Heart left ventricle (tissue), 16 donors: Measurements from ENCODE around the gene ZNF101. TPM values are rescaled to one million over a fixed set of nuclear protein-coding genes. Genes with fewer than 3 reads are reported as not detected.
"Not testable (repeated sequence)": the region's sequence is repeated elsewhere in the genome, so short reads cannot be mapped to it uniquely, and the experiment has no call there.

ENCODE experiments used
- ATAC-seq, 4 donors: fragments of 200-7000 bp; cut with Tn5 transposase; one replicate each; pipeline ENCODE4 v1.9.1; 2020 to 2022; ENCODE audit warnings: moderate library complexity in 4 of 4, mild to moderate bottlenecking in 3 of 4, moderate number of reproducible peaks in 1 of 4
- DNase-seq, 5 donors: peaks; one replicate each; pipeline ENCODE4 v3.0.0-alpha.2; 2020
- H3K27ac ChIP-seq, 12 donors: fragments of 200-600 bp; sonication (generic) in 4 of 12; one replicate each; pipeline versions ENCODE4 v1.5.0 to v1.8.0; 2016 to 2022; ENCODE audit warnings: mild to moderate bottlenecking in 2 of 12
- H3K27me3 ChIP-seq, 9 donors: fragments of 200-600 bp; sonication (generic) in 2 of 9; one replicate each; pipeline versions ENCODE4 v1.5.1 to v1.8.0; 2016 to 2022; ENCODE audit warnings: mild to moderate bottlenecking in 3 of 9
- H3K36me3 ChIP-seq, 9 donors: fragments of 200-600 bp; sonication (generic) in 2 of 9; one replicate each; pipeline versions ENCODE4 v1.5.0 to v1.8.0; 2018 to 2022; ENCODE audit warnings: mild to moderate bottlenecking in 2 of 9
- H3K4me1 ChIP-seq, 12 donors: fragments of 200-600 bp; sonication (generic) in 4 of 12; one replicate each; pipeline versions ENCODE4 v1.5.0 to v1.8.0; 2016 to 2022; ENCODE audit warnings: mild to moderate bottlenecking in 3 of 12
- H3K4me3 ChIP-seq, 12 donors: fragments of 200-600 bp; sonication (generic) in 4 of 12; one replicate each; pipeline versions ENCODE4 v1.5.0 to v1.8.0; 2017 to 2022; ENCODE audit warnings: mild to moderate bottlenecking in 9 of 12, moderate library complexity in 4 of 12
- H3K9me3 ChIP-seq, 12 donors: fragments of 200-600 bp; sonication (generic) in 4 of 12; one replicate each; pipeline versions ENCODE4 v1.5.0 to v1.8.0; 2016 to 2022; ENCODE audit warnings: mild to moderate bottlenecking in 1 of 12
- POLR2A ChIP-seq, 2 donors: fragments of 450-650 bp; IDR thresholded peaks; one replicate each; pipeline ENCODE4 v1.6.1; 2017; ENCODE audit warnings: antibody characterized with exemption in 2 of 2, mild to moderate bottlenecking in 2 of 2, moderate library complexity in 2 of 2
- WGBS, 4 donors: extraction: QIAGEN DNeasy Blood & Tissue Kit in 2 of 4; methylation state at CpG; one replicate each; pipeline versions ENCODE4 v1.1.5 to v1.1.7; 2013 to 2018; 5-methylcytosine and 5-hydroxymethylcytosine counted together
- intact Hi-C, 10 donors: fragments of 100-400 bp; cut with DNase I; formaldehyde crosslinking; loops; one replicate each; pipeline versions ENCODE4 v1.11.1 to v1.14.2; 2022
- polyA plus RNA-seq, 2 donors: library from polyadenylated mRNA; stranded (reverse); fragments of 200-250 nt; gene quantifications; one replicate each; pipeline ENCODE4 v1.2.3, GENCODE V29; 2013
- total RNA-seq, 9 donors: library from RNA; depleted of rRNA in 2 of 9; stranded (reverse); fragments of >200 nt in 2 of 9; fragmentation: NEBNext Ultra II Directional in 3 of 9; extraction: Animal tissue kit (Norgen Biotek cat#: 25700) in 3 of 9; gene quantifications; one replicate each; pipeline versions ENCODE4 v1.1.0 to v1.2.4, GENCODE V29; 2016 to 2023
- TF ChIP-seq, protein P1 (sequence below), 12 donors: fragments of 200-600 bp; sonication (generic) in 4 of 12; IDR thresholded peaks; one replicate each; pipeline versions ENCODE4 v1.5.0 to v1.8.0; 2018 to 2022; ENCODE audit warnings: antibody characterized with exemption in 12 of 12, mild to moderate bottlenecking in 5 of 12
- donor health status: ischemic (EF 13 %, LVEDD 7.1; RV severe dilation, severe dysfunction).
- donor health status: healthy with polysubstance abuse.
- donor health status: DM: no; HTN: yes; CAD: no.
- donor health status: DM: no; HTN: no; CAD: no.
- donor health status: ischemic (EF 25% LVEDD 6.9; RV normal size, moderate dysfunction).
- donor health status: ischemic (EF 25% LVEDD 5.7; RV mildly dilated, moderate dysfunction).
- donor health status: healthy.
- donor health status: DM: yes; HTN: yes; CAD: no.
- donor health status: ischemic (EF 35%, LVEDD 5.7; RV mildly dilated, moderate dysfunction).
- donor health status: nonischemic (EF 11% LVEDD 7.7; RV severe dilation, severe dysfunction).
- donor health status: DM: yes; HTN: yes; CAD: no.
- donor health status: PGD.
- donor health status: ischemic (EF 29% LVEDD 5.4; RV normal size, mild dysfunction).
- donor health status: nonischemic (EF 23%, LVEDD 6.1; RV moderate dilation, normal function).

ZNF101 gene
- total and polyA plus RNA-seq, 11 donors = 1.5 to 6.8 (median 3.4) TPM

DNA sequence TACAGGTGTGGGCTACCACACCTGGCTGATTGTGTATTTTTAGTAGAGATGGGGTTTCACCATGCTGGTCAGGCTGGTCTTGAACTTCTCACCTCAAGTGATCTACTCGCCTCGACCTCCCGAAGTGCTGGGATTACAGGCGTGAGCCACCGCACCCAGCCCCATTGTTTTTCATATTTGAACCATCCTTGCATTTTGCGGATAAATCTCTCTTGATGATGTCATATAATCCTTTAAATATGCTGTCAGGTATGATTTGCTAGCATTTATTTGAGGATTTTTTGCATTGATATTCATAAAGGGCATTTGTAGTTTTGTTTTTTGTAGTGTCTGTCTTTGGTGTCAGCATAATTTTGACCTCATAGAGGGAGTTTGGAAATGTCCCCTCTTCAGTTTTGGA lies 5.7 kb downstream of the ZNF101 start:
- Histone ChIP-seq H3K27ac (no peak overlapping the region), H3K4me1 (peaks cover 0 to 10% (median 7%) of the 10 kb centered on the region in 12 donors), H3K36me3 (peaks cover 5 to 73% (median 16%) of the 10 kb centered on the region in 9 donors), H3K4me3 (no peak overlapping the region), H3K27me3 (no peaks in the 10 kb centered on the region), H3K9me3 (peaks cover 0 to 52% (median 4%) of the 10 kb centered on the region in 12 donors)
- no peak for ATAC-seq
- intact Hi-C loops = no loop called here
- 96 to 100% (median 98%) methylated on average over 6 of the region's 6 CpGs for WGBS, 4 donors
- DNase-seq = no peak
- TF ChIP-seq, protein P1, sequence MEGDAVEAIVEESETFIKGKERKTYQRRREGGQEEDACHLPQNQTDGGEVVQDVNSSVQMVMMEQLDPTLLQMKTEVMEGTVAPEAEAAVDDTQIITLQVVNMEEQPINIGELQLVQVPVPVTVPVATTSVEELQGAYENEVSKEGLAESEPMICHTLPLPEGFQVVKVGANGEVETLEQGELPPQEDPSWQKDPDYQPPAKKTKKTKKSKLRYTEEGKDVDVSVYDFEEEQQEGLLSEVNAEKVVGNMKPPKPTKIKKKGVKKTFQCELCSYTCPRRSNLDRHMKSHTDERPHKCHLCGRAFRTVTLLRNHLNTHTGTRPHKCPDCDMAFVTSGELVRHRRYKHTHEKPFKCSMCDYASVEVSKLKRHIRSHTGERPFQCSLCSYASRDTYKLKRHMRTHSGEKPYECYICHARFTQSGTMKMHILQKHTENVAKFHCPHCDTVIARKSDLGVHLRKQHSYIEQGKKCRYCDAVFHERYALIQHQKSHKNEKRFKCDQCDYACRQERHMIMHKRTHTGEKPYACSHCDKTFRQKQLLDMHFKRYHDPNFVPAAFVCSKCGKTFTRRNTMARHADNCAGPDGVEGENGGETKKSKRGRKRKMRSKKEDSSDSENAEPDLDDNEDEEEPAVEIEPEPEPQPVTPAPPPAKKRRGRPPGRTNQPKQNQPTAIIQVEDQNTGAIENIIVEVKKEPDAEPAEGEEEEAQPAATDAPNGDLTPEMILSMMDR (IDR thresholded peaks at IDR 0.05) = no peak
- no peak for TF ChIP-seq POLR2A (IDR thresholded peaks at IDR 0.05)

DNA sequence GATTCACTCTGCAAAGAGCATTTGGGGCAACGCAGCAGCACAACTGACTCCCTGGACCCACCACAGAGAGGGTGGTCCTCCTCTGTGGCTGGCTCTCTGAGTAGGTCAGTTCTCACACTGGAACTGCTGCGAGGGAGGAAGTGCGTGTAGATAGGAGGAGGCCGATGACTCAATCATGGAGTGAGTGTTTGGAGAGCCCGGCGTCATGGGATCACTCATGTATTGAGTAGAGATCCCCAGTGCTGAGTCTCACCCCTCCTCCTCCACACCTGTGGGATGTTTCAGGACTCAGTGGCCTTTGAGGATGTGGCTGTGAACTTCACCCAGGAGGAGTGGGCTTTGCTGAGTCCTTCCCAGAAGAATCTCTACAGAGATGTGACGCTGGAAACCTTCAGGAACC lies 8.9 kb downstream of the ZNF101 start:
- TF ChIP-seq, protein P1 (IDR thresholded peaks at IDR 0.05) = no peak
- no peak for TF ChIP-seq POLR2A (IDR thresholded peaks at IDR 0.05)
- ATAC-seq (no peak), DNase-seq (no peak)
- Histone ChIP-seq H3K36me3 (peaks cover 9 to 80% (median 26%) of the 10 kb centered on the region in 9 donors), H3K4me1 (no peaks in the 10 kb centered on the region), H3K4me3 (no peak overlapping the region), H3K27ac (no peak overlapping the region), H3K27me3 (no peaks in the 10 kb centered on the region), H3K9me3 (peaks cover 0 to 77% (median 4%) of the 10 kb centered on the region in 12 donors)
- intact Hi-C loops = no loop called here
- 94 to 96% (median 95%) methylated on average over 7 of the region's 7 CpGs for WGBS, 4 donors

DNA sequence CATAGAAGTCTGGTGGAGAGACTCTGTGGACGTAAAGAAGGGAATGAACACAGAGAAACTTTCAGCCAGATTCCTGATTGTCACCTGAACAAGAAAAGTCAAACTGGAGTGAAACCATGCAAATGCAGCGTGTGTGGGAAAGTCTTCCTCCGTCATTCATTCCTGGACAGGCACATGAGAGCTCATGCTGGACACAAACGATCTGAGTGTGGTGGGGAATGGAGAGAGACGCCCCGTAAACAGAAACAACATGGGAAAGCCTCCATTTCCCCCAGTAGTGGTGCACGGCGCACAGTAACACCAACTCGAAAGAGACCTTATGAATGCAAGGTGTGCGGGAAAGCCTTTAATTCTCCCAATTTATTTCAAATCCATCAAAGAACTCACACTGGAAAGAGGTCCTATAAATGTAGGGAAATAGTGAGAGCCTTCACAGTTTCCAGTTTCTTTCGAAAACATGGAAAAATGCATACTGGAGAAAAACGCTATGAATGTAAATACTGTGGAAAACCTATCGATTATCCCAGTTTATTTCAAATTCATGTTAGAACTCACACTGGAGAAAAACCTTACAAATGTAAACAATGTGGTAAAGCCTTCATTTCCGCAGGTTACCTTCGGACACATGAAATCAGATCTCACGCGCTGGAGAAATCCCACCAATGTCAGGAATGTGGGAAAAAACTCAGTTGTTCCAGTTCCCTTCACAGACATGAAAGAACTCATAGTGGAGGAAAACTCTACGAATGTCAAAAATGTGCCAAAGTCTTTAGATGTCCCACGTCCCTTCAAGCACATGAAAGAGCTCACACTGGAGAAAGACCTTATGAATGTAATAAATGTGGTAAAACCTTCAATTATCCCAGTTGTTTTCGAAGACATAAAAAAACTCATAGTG lies 10.8 kb downstream of the ZNF101 start:
- Histone ChIP-seq H3K9me3 (peaks cover 0 to 81% (median 5%) of the 10 kb centered on the region in 12 donors), H3K4me1 (no peaks in the 10 kb centered on the region), H3K36me3 (peaks cover 9 to 64% (median 26%) of the 10 kb centered on the region in 9 donors), H3K27me3 (no peaks in the 10 kb centered on the region), H3K4me3 (no peak overlapping the region), H3K27ac (no peak overlapping the region)
- TF ChIP-seq POLR2A (IDR thresholded peaks at IDR 0.05) = no peak
- TF ChIP-seq, protein P1 (IDR thresholded peaks at IDR 0.05) = no peak
- ATAC-seq = no peak
- no peak for DNase-seq
- intact Hi-C loops = no loop called here
- 95 to 99% (median 96%) methylated on average over 20 of the region's 20 CpGs for WGBS, 4 donors

DNA sequence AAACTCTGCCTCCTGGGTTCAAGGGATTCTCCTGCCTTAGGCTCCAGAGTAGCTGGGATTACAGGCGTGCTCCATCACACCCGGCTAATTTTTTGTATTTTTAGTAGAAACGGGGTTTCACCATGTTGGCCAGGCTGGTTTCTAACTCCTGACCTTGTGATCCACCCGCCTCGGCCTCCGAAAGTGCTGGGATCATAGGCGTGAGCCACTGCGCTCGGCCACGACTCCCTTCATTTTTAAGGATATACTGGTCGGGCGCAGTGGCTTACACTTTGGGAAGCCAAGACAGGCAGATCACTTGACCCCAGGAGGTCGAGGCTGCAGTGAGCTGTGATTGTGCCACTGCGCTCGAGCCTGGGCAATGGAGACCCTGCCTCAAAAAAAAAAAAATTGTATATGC lies 17.5 kb downstream of the ZNF101 start:
- H3K27ac ChIP-seq, ATAC-seq, H3K27me3 ChIP-seq, intact Hi-C loops, H3K36me3 ChIP-seq, H3K4me1 ChIP-seq, DNase-seq, H3K4me3 ChIP-seq: not testable (repeated sequence)
- WGBS, 4 donors = 96 to 99% (median 97%) methylated on average over 15 of the region's 15 CpGs
- peaks cover 0 to 56% (median 15%) of the 10 kb centered on the region in 12 donors for H3K9me3 ChIP-seq
